Muscle layer of duodenum (tissue), 2 donors: ENCODE results near the gene DTNB.

ENCODE experiments used
- H3K27ac ChIP-seq: one replicate; pipeline ENCODE4 v1.7.0; 2013; ENCODE audit warnings: mild to moderate bottlenecking, low read length
- H3K27me3 ChIP-seq: one replicate; pipeline ENCODE4 v1.7.0; 2013; ENCODE audit warnings: low read depth, mild to moderate bottlenecking, control low read depth, low read length
- H3K36me3 ChIP-seq, 2 donors: one replicate each; pipeline ENCODE4 v1.7.0; 2013; ENCODE audit warnings: low read length in 2 of 2, control low read depth in 1 of 2, mild to moderate bottlenecking in 1 of 2; ENCODE audit not compliant: insufficient read depth in 2 of 2, control insufficient read depth in 1 of 2
- H3K4me1 ChIP-seq, 2 donors: one replicate each; pipeline ENCODE4 v1.7.0; 2013; ENCODE audit warnings: low read length in 2 of 2, mild to moderate bottlenecking in 2 of 2, control low read depth in 1 of 2, moderate library complexity in 1 of 2; ENCODE audit not compliant: insufficient read depth in 2 of 2, control insufficient read depth in 1 of 2
- H3K4me3 ChIP-seq, 2 donors: one replicate each; pipeline ENCODE4 v1.7.0; 2013; ENCODE audit warnings: low read length in 2 of 2, low read depth in 1 of 2, mild to moderate bottlenecking in 1 of 2
- H3K9me3 ChIP-seq, 2 donors: one replicate each; pipeline ENCODE4 v1.7.0; 2013; ENCODE audit warnings: low read length in 2 of 2, control low read depth in 1 of 2, mild to moderate bottlenecking in 1 of 2; ENCODE audit not compliant: control insufficient read depth in 1 of 2
- donor health status: healthy.

DTNB gene

GRCh38 chr2:25333981-25334380 is 339.4 kb downstream of the DTNB start:
- H3K27ac ChIP-seq: no peak overlapping the region
- H3K4me1 ChIP-seq: peaks cover 10 to 51% of the 10 kb centered on the region in 2 donors
- H3K9me3 ChIP-seq: no peaks in the 10 kb centered on the region
- no peaks in the 10 kb centered on the region for H3K36me3 ChIP-seq
- H3K27me3 ChIP-seq: no peaks in the 10 kb centered on the region
- no peak overlapping the region for H3K4me3 ChIP-seq

- Histone ChIP-seq H3K4me1 (peaks cover 7 to 46% of the 10 kb centered on the region in 2 donors), H3K4me3 (no peak overlapping the region), H3K27ac (peak overlapping the region; percentile 1)
Measured at GRCh38 chr2:25332571-25332970, 340.8 kb downstream of the DTNB start.

DNA sequence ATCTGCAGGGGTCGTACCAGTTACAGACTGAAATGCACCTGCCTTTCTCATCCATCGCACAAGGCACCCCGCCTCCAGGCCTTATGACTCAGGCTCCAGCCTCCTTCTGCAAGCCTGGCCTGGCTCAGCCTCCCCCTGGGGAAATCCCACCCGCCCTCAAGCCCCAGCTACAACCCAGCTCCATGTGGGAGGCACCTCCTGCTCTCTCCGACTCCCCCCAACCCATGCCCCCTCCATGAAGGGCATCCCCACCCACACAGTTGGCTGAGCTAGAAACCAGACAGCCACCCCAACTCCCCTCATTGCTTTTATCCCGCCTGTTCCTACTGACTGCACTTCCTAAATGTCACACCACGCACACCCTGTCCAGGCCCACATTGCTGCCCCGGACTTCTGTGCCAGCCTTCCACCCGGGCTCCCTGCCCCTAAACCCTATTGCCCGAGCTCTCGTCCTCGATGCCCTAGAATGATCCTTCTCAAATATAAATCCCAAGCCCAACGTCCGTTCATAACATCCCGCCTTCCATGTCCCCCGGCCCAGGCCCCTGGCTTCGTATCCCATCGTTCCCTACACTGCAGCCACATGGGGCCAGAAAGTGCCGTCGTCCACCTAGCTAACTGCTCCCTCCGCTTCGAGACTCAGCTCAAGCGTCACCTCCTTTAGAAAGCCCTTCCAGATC is 341.6 kb downstream of the DTNB start:
- Histone ChIP-seq H3K4me1 (peaks cover 6 to 40% of the 10 kb centered on the region in 2 donors), H3K27ac (peak overlapping the region; percentile 1)

More at GRCh38 chr2:25332571-25332970, 340.8 kb downstream of the DTNB start:
- no peaks in the 10 kb centered on the region for H3K9me3 ChIP-seq
- no peaks in the 10 kb centered on the region for H3K36me3 ChIP-seq
- no peaks in the 10 kb centered on the region for H3K27me3 ChIP-seq

DNA sequence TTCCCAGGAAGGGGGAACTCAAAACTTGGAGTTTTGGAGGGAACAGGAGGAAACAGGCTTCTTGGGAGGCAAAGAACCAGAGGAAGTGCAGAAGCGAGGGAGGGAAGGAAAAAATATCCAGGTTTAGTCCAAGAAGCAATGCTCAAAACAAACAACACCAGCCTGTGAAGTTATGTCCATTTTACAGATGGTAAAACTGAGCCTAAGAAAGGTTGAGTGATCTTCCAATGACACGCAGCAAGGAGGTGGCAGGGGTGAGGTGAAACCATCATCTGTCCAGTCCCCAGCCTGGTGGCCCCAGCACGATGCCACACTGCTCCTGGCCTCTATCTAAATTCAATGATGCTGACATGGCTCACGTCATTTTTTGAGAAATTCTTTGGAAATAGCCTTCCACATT is 342.4 kb downstream of the DTNB start:
- Histone ChIP-seq H3K27ac (no peak overlapping the region), H3K36me3 (peaks cover 0 to 9% of the 10 kb centered on the region in 2 donors), H3K4me3 (no peak overlapping the region), H3K27me3 (no peaks in the 10 kb centered on the region), H3K4me1 (peaks cover 3 to 31% of the 10 kb centered on the region in 2 donors), H3K9me3 (peaks cover 0 to 10% of the 10 kb centered on the region in 2 donors)

More for the DNA sequence above, 341.6 kb downstream of the DTNB start:
- Histone ChIP-seq H3K9me3 (peaks cover 0 to 2% of the 10 kb centered on the region in 2 donors), H3K4me3 (no peak overlapping the region), H3K36me3 (peaks cover 0 to 6% of the 10 kb centered on the region in 2 donors), H3K27me3 (no peaks in the 10 kb centered on the region)

GRCh38 chr2:25330273-25330672 is 343.1 kb downstream of the DTNB start:
- Histone ChIP-seq H3K4me1 (peaks cover 3 to 27% of the 10 kb centered on the region in 2 donors), H3K27ac (no peak overlapping the region), H3K27me3 (no peaks in the 10 kb centered on the region), H3K9me3 (peaks cover 0 to 10% of the 10 kb centered on the region in 2 donors), H3K4me3 (no peak overlapping the region), H3K36me3 (peaks cover 0 to 9% of the 10 kb centered on the region in 2 donors)

DNA sequence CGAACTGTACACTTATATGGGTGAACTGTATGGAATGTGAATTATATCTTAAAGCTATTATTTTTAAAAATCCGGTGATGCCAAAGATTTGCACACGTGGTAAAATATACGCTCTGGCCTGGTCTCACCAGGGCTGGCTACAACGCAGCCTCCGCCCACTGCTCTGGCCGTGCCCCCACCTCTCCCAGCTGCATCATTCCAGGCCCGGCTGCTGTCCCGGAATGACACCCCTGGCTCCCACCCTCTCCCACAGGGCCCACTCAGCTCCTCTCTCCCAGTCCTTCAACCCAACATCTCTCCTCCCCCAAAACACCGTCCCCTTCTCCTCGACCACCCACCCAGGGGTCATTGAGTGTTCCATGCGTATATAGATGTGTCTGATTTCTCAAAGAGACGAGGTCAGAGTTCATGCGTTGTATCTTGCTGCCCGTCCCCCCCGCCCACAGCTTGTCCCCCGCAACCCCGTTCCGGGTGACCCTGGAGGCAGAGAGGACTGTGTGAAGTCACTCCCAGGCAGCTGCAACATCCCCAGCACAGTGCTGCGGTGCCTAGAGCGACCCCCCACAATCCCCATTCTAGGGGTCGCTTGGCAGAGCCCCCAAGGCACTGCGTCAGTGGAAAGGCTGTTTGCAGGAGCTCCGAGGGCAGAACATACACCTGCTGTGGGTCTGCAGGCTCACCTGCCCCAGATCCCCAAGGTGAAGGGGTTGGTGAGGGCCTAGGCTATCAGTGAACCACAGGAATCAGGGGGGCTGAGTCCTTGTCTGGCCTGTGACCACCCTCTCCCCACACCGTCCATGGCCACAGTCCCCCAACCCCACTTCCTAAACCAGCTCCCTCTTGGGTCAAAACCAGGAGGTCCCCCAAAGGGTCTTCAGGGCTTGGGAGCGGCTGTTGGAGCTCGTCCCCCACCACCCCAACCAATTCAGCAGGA is 345.0 kb downstream of the DTNB start:
- Histone ChIP-seq H3K9me3 (peaks cover 0 to 10% of the 10 kb centered on the region in 2 donors), H3K36me3 (peaks cover 0 to 9% of the 10 kb centered on the region in 2 donors), H3K27me3 (no peaks in the 10 kb centered on the region), H3K4me3 (no peak overlapping the region), H3K4me1 (peaks cover 11 to 39% of the 10 kb centered on the region in 2 donors), H3K27ac (no peak overlapping the region)
